Osteoblast (primary cell): ENCODE data around the gene MAP4K4. TPM values are rescaled to one million over a fixed set of nuclear protein-coding genes. Genes with fewer than 3 reads are reported as not detected.
A peak's percentile ranks its signal among the peaks of the same experiment; 100 is the strongest.

Source experiments
- DNase-seq: peaks from one replicate; pipeline ENCODE4 v3.0.0; 2011; ENCODE audit warnings: low spot score, mixed read lengths; ENCODE audit not compliant: insufficient read length; ENCODE audit errors: missing footprints
- H2AFZ ChIP-seq: 2 replicates; pipeline ENCODE4 v1.6.0; 2011; ENCODE audit warnings: mild to moderate bottlenecking, low read length
- H3K27ac ChIP-seq: 2 replicates; pipeline ENCODE4 v1.5.1; 2011; ENCODE audit warnings: mild to moderate bottlenecking, low read depth, low read length, moderate library complexity
- H3K27me3 ChIP-seq: 2 replicates; pipeline ENCODE4 v1.6.0; 2012; ENCODE audit warnings: mild to moderate bottlenecking, control low read depth, inconsistent platforms, low read length, moderate library complexity; ENCODE audit not compliant: insufficient read depth
- H3K36me3 ChIP-seq: 2 replicates; pipeline ENCODE4 v1.5.1; 2011; ENCODE audit warnings: mild to moderate bottlenecking, low read length, control low read depth, moderate library complexity; ENCODE audit not compliant: insufficient read depth
- H3K4me1 ChIP-seq: 2 replicates; pipeline ENCODE4 v1.5.1; 2011; ENCODE audit warnings: mild to moderate bottlenecking, low read length, control low read depth, moderate library complexity; ENCODE audit not compliant: insufficient read depth
- H3K4me2 ChIP-seq: 2 replicates; pipeline ENCODE4 v1.6.0; 2011; ENCODE audit warnings: mild to moderate bottlenecking, low read length; ENCODE audit not compliant: insufficient read depth
- H3K4me3 ChIP-seq: fragments of 200-600 bp; sonication (generic); 3 replicates; pipeline ENCODE4 v1.5.1; 2012; ENCODE audit warnings: mild to moderate bottlenecking, low read length, inconsistent platforms; ENCODE audit not compliant: insufficient read depth
- H3K79me2 ChIP-seq: 2 replicates; pipeline ENCODE4 v1.6.0; 2012; ENCODE audit warnings: mild to moderate bottlenecking, low read length, control low read depth, inconsistent platforms; ENCODE audit not compliant: insufficient read depth
- H3K9me3 ChIP-seq: 2 replicates; pipeline ENCODE4 v1.5.1; 2011; ENCODE audit warnings: low read depth, low read length, control low read depth
- H4K20me1 ChIP-seq: 2 replicates; pipeline ENCODE4 v1.6.0; 2012; ENCODE audit warnings: mild to moderate bottlenecking, low read length, control low read depth; ENCODE audit not compliant: insufficient read depth
- total RNA-seq: library from RNA; depleted of rRNA; stranded (reverse); fragments of >200 nt; gene quantifications from 2 replicates; pipeline ENCODE4 v1.2.3, GENCODE V29; 2012
- TF ChIP-seq, protein P1 (sequence below): IDR thresholded peaks from 2 replicates; pipeline ENCODE4 v1.5.1; 2011; ENCODE audit warnings: mild to moderate bottlenecking, low read depth, low read length, moderate library complexity; ENCODE audit errors: extremely low read depth

MAP4K4 gene
- total RNA-seq, 1 donor, result 231 TPM

DNA sequence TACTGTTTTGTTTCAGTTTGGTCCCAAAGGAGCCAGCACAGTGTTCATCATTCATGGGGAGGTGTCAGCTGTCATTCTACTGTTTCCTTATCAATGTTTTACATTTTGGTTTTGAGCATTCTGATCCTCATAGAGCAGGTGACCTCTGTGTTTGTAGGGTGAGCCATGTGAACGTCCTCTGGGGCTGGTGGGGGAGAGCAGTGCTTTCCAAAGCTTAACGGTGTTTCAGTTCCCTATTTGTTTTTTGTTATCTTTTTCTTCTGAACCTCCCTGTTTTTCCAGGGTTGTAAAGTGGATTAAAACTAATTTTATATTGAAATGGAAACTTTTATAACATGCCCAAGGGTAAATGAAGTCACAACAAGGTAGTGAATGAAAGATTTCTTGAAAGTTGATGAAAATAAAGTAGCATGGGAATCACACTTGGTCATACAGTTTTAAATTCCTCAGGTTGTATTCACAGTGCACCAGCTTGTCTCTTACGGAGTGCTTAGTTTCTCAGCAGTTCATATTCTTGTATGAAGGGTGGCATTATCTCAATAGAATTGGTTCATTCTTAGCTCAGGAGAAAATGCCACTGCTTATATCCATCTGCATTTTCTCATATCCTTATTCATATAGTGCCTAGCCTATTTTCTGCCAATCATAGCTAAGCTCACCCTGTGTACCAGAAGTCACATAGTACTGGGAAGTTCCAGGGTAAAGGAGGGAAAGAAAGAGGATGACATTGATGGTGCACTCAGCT, 54.5 kb downstream of the MAP4K4 start:
- peak overlapping the region; percentile 14 for H3K4me3 ChIP-seq
- no peak for DNase-seq
- H2AFZ ChIP-seq, result no peak overlapping the region
- H4K20me1 ChIP-seq, result peaks cover 48% of the 10 kb centered on the region
- H3K79me2 ChIP-seq, result peaks cover 81% of the 10 kb centered on the region
- H3K4me2 ChIP-seq, result peak overlapping the region; percentile 72
- no peaks in the 10 kb centered on the region for H3K36me3 ChIP-seq
- H3K9me3 ChIP-seq, result no peaks in the 10 kb centered on the region
- H3K27ac ChIP-seq, result peak overlapping the region; percentile 78
- TF ChIP-seq, protein P1, sequence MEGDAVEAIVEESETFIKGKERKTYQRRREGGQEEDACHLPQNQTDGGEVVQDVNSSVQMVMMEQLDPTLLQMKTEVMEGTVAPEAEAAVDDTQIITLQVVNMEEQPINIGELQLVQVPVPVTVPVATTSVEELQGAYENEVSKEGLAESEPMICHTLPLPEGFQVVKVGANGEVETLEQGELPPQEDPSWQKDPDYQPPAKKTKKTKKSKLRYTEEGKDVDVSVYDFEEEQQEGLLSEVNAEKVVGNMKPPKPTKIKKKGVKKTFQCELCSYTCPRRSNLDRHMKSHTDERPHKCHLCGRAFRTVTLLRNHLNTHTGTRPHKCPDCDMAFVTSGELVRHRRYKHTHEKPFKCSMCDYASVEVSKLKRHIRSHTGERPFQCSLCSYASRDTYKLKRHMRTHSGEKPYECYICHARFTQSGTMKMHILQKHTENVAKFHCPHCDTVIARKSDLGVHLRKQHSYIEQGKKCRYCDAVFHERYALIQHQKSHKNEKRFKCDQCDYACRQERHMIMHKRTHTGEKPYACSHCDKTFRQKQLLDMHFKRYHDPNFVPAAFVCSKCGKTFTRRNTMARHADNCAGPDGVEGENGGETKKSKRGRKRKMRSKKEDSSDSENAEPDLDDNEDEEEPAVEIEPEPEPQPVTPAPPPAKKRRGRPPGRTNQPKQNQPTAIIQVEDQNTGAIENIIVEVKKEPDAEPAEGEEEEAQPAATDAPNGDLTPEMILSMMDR, result no peak
- H3K4me1 ChIP-seq, result peaks cover 61% of the 10 kb centered on the region
- no peaks in the 10 kb centered on the region for H3K27me3 ChIP-seq

DNA sequence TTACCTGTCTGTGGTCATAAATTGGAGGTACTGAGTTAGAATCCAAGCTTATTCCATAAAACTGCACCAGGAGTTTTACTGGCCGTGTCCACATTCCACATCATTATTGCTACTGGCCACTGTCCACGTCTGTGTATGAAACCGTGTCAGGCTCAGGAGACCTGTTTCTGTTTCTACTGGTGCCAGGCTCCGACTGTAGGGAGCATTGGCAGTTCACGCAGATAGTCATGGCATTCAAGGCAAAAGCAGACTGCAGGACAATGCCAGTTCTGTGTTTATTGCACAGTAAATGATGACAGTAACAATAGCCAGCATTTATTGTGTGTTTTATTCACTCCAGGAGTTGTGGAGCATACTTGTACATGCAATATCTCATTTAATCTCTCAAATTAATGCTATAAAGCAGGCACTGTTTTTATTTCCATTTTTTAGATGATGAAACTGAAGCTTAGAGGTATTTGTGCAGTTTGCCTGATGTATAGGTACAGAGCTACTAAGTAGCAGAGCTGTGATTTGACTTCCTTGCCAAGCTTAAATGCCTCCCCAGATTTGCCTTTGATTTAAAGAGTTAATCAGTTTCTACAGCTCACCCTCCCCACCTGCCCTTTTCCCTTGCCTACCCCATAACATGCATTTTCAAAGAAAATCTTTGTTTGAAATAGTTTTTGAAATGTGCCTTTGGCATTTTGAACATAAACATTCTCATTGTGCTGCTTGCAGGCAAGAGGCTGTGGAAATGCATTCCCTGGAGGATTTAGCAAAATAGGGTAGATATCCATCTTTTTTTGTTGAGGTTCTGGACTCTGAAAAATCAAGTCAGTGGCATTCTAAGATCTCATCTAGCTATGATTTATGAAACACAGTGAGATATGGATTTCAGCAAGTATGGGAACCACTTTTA, 55.5 kb downstream of the MAP4K4 start:
- H3K27me3 ChIP-seq, result no peaks in the 10 kb centered on the region
- H2AFZ ChIP-seq, result no peak overlapping the region
- peak overlapping the region; percentile 72 for H3K4me2 ChIP-seq
- H4K20me1 ChIP-seq, result peaks cover 40% of the 10 kb centered on the region
- no peaks in the 10 kb centered on the region for H3K36me3 ChIP-seq
- peak overlapping the region; percentile 14 for H3K4me3 ChIP-seq
- H3K79me2 ChIP-seq, result peaks cover 81% of the 10 kb centered on the region
- DNase-seq, result no peak
- no peaks in the 10 kb centered on the region for H3K9me3 ChIP-seq
- TF ChIP-seq, protein P1, result no peak
- H3K4me1 ChIP-seq, result peaks cover 57% of the 10 kb centered on the region
- peak overlapping the region; percentile 78 for H3K27ac ChIP-seq

DNA sequence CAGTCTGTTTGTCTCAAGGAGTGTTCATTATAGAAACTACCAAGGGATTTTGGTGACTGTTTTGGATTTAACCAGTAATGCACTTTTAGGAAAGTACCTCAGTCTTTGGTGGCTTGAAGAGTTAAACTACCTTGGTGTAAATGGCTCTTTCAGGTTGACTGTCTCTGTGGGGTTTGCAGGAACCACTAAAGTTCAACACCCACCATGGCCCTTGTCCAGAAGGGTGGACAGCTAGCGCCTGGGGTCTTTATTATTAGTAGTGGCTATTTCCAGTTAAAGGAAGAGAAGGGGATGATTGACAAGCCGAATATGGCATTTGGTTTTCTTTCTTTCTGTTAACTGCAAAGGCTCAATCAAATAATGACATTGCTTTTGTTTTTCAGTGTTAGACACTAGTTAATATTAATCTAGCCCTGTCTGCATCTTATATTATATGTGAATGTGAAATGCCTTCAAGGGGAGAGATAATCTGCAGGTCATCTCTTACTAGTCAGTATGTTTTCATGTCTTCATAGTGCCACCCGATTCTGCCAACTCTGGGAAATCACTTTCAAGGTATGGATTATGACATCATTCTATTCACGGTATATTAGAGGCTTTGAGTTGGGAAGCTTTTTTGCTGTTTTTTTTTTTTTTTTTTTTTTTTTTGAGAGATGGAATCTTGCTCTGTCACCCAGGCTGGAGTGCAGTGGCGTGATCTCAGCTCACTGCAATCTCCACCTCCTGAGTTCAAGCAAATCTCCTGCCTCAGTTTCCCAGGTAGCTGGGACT, 56.4 kb downstream of the MAP4K4 start:
- H2AFZ ChIP-seq, result no peak overlapping the region
- H3K4me2 ChIP-seq, result peak overlapping the region; percentile 18

More for the DNA sequence above, 56.4 kb downstream of the MAP4K4 start:
- Histone ChIP-seq H3K4me3 (no peak overlapping the region), H3K9me3 (no peaks in the 10 kb centered on the region), H3K36me3 (no peaks in the 10 kb centered on the region), H3K27me3 (no peaks in the 10 kb centered on the region), H3K4me1 (peaks cover 63% of the 10 kb centered on the region), H3K27ac (peak overlapping the region; percentile 78), H3K79me2 (peaks cover 82% of the 10 kb centered on the region), H4K20me1 (peaks cover 38% of the 10 kb centered on the region)
- DNase-seq, result no peak
- TF ChIP-seq, protein P1, result no peak
